ENCODE data around the gene PHF12.
"Not testable (repeated sequence)": the region's sequence is repeated elsewhere in the genome, so short reads cannot be mapped to it uniquely, and the experiment has no call there.

PHF12 gene

GRCh38 chr17:28929787-28930186 is 21.5 kb downstream of the PHF12 start:
- no peak for DNase-seq (ENCODE audit: low spot score)

- no peak for DNase-seq (ENCODE audit: low spot score)
Observed at GRCh38 chr17:28928061-28928460, 23.3 kb downstream of the PHF12 start.

- DNase-seq (ENCODE audit: low spot score): no peak
Observed at GRCh38 chr17:28926786-28927185, 24.5 kb downstream of the PHF12 start.

GRCh38 chr17:28926366-28926765 is 25.0 kb downstream of the PHF12 start:
- DNase-seq (ENCODE audit: low spot score): no peak

GRCh38 chr17:28925912-28926365 is 25.4 kb downstream of the PHF12 start:
- no peak for DNase-seq (ENCODE audit: low spot score)

- DNase-seq (ENCODE audit: low spot score): no peak
Observed at GRCh38 chr17:28920201-28920600, 31.1 kb downstream of the PHF12 start.

GRCh38 chr17:28918295-28918694 is 33.0 kb downstream of the PHF12 start:
- no peak for DNase-seq (ENCODE audit: low spot score)

GRCh38 chr17:28917465-28917864 is 33.9 kb downstream of the PHF12 start:
- DNase-seq (ENCODE audit: low spot score): no peak

- no peak for DNase-seq (ENCODE audit: low spot score)
Observed at GRCh38 chr17:28917029-28917428, 34.3 kb downstream of the PHF12 start.

- DNase-seq (ENCODE audit: low spot score): no peak
Observed at GRCh38 chr17:28916302-28916934, 34.9 kb downstream of the PHF12 start.

- DNase-seq (ENCODE audit: low spot score): no peak
Observed at GRCh38 chr17:28912938-28913333, 38.4 kb downstream of the PHF12 start.

GRCh38 chr17:28912281-28912937 is 38.9 kb downstream of the PHF12 start:
- DNase-seq (ENCODE audit: low spot score): no peak

- no peak for DNase-seq (ENCODE audit: low spot score)
Observed at GRCh38 chr17:28911411-28912045, 39.8 kb downstream of the PHF12 start.

GRCh38 chr17:28910534-28910933 is 40.8 kb downstream of the PHF12 start:
- no peak for DNase-seq (ENCODE audit: low spot score)

- no peak for DNase-seq (ENCODE audit: low spot score)
Observed at GRCh38 chr17:28908640-28909167, 42.6 kb downstream of the PHF12 start.

- peak; percentile 72 for DNase-seq (ENCODE audit: low spot score)
Observed at GRCh38 chr17:28907709-28908475, 43.4 kb downstream of the PHF12 start.

- no peak for DNase-seq (ENCODE audit: low spot score)
Observed at GRCh38 chr17:28906706-28907438, 44.4 kb downstream of the PHF12 start.

GRCh38 chr17:28906276-28906675 is 45.0 kb downstream of the PHF12 start:
- DNase-seq (ENCODE audit: low spot score): no peak

- no peak for DNase-seq (ENCODE audit: low spot score)
Observed at GRCh38 chr17:28904800-28905199, 46.5 kb downstream of the PHF12 start.

GRCh38 chr17:28903546-28903841 is 47.8 kb downstream of the PHF12 start:
- DNase-seq (ENCODE audit: low spot score): not testable (repeated sequence)

GRCh38 chr17:28902819-28903545 is 48.3 kb downstream of the PHF12 start, which contains the start of gene DHRS13:
Gene DHRS13 (minus strand): TSS chr17:28903079. CDS start chr17:28902944, 135 bp downstream.
- peak; percentile 70 for DNase-seq (ENCODE audit: low spot score)

Measured in pons (tissue), 1 donor.